PC-3 (cell line): Measurements from ENCODE around the gene SH3RF1. TPM values are rescaled to one million over a fixed set of nuclear protein-coding genes. Genes with fewer than 3 reads are reported as not detected.
A peak's percentile ranks its signal among the peaks of the same experiment; 100 is the strongest.

Source experiments
- ATAC-seq: fragments of 200-7000 bp; cut with Tn5 transposase; 2 replicates; pipeline ENCODE4 v1.9.1; 2020; ENCODE audit warnings: mild to moderate bottlenecking, moderate library complexity
- BruUV-seq: library from RNA; stranded (reverse); fragments of 400-500 nt; replicated peaks from 2 replicates; lab custom pipeline; 2021; lab: Mats Ljungman, UMichigan
- CTCF ChIA-PET: fragments of 300-600 bp; sonication (Branson Sonifier 250); formaldehyde crosslinking; loops from one replicate; lab custom pipeline; 2022; ENCODE audit warnings: antibody characterized with exemption; lab: Charles Lee
- POLR2A ChIA-PET: fragments of 300-600 bp; sonication (Branson Sonifier 250); formaldehyde crosslinking; loops from one replicate; lab custom pipeline; 2022; ENCODE audit warnings: antibody characterized with exemption; ENCODE audit not compliant: unreplicated experiment; lab: Charles Lee
- DNase-seq: peaks from one replicate; pipeline ENCODE4 v3.0.0-alpha.2; 2015
- H2AFZ ChIP-seq: fragments of 300-600 bp; sonication (generic); 2 replicates; pipeline ENCODE4 v1.6.0; 2016; ENCODE audit warnings: antibody characterized with exemption, low read length
- H3F3A ChIP-seq: fragments of 300-600 bp; sonication (generic); one replicate; pipeline ENCODE4 v1.6.0; 2017; ENCODE audit warnings: antibody characterized with exemption, low read length, control low read depth, mild to moderate bottlenecking; ENCODE audit not compliant: unreplicated experiment
- H3K27ac ChIP-seq: fragments of 300-600 bp; sonication (generic); 2 replicates; pipeline ENCODE4 v1.5.1; 2016; ENCODE audit warnings: mild to moderate bottlenecking, low read length
- H3K27me3 ChIP-seq: fragments of 300-600 bp; sonication (generic); 2 replicates; pipeline ENCODE4 v1.6.1; 2016; ENCODE audit warnings: low read length, mixed read lengths
- H3K36me3 ChIP-seq: fragments of 300-600 bp; sonication (generic); 2 replicates; pipeline ENCODE4 v1.6.1; 2016; ENCODE audit warnings: low read depth, mixed run types, low read length, mixed read lengths
- H3K4me1 ChIP-seq: fragments of 300-600 bp; sonication (generic); 2 replicates; pipeline ENCODE4 v1.5.1; 2016; ENCODE audit warnings: low read length; ENCODE audit not compliant: insufficient read depth
- H3K4me2 ChIP-seq: fragments of 300-600 bp; sonication (generic); 2 replicates; pipeline ENCODE4 v1.6.0; 2016; ENCODE audit warnings: low read length
- H3K4me3 ChIP-seq: fragments of 300-600 bp; sonication (generic); 2 replicates; pipeline ENCODE4 v1.5.1; 2016; ENCODE audit warnings: mild to moderate bottlenecking, low read length, mixed read lengths
- H3K79me2 ChIP-seq: fragments of 300-600 bp; sonication (generic); 2 replicates; pipeline ENCODE4 v1.6.1; 2017; ENCODE audit warnings: low read length, mixed read lengths
- H3K9ac ChIP-seq: fragments of 300-600 bp; sonication (generic); 2 replicates; pipeline ENCODE4 v1.6.0; 2016; ENCODE audit warnings: mild to moderate bottlenecking, low read length
- H3K9me2 ChIP-seq: fragments of 300-600 bp; sonication (generic); replicated peaks from 2 replicates; pipeline ENCODE4 v1.6.1; 2016; ENCODE audit warnings: mixed run types, low read length, mixed read lengths
- H3K9me3 ChIP-seq: fragments of 300-600 bp; sonication (generic); 2 replicates; pipeline ENCODE4 v1.6.1; 2016; ENCODE audit warnings: low read length, mixed read lengths
- H4K20me1 ChIP-seq: fragments of 300-600 bp; sonication (generic); 2 replicates; pipeline ENCODE4 v1.6.1; 2016; ENCODE audit warnings: low read length, mixed read lengths
- CTCF ChIP-seq: fragments of 300-600 bp; sonication (generic); conservative IDR thresholded peaks from 2 replicates; pipeline ENCODE4 v1.5.1; 2017; ENCODE audit warnings: antibody characterized with exemption, low read depth, mild to moderate bottlenecking, low read length
- EZH2 ChIP-seq: fragments of 300-600 bp; sonication (generic); IDR thresholded peaks from one replicate; pipeline ENCODE4 v1.6.1; 2017; ENCODE audit warnings: antibody characterized with exemption, mild to moderate bottlenecking, low read length; ENCODE audit not compliant: unreplicated experiment
- EZH2phosphoT487 ChIP-seq: fragments of 300-600 bp; sonication (generic); IDR thresholded peaks from 2 replicates; pipeline ENCODE4 v1.6.1; 2018; ENCODE audit warnings: mild to moderate bottlenecking, antibody characterized with exemption, low read length, borderline replicate concordance
- intact Hi-C: fragments of 100-400 bp; cut with micrococcal nuclease; formaldehyde crosslinking; loops from 2 replicates; pipeline ENCODE4 v1.9.0; 2023
- total RNA-seq: library from RNA; depleted of rRNA; stranded (reverse); fragments of >200 nt; gene quantifications from 2 replicates; pipeline ENCODE4 v1.2.3, GENCODE V29; 2014

SH3RF1 gene
- total RNA-seq, 1 experiment from 2014 or later: 21.0 TPM

GRCh38 chr4:169252339-169253112 is 18.2 kb downstream of the SH3RF1 start:
- ATAC-seq (no peak), DNase-seq (no peak)
- Histone ChIP-seq H3K27me3 (no peaks in the 10 kb centered on the region), H3K27ac (peak overlapping the region; percentile 86), H3K36me3 (no peaks in the 10 kb centered on the region), H3K4me3 (peak overlapping the region; percentile 38; the same call in 1 of the 2 replicates), H3K9ac (peak overlapping the region; percentile 17; the same call in 1 of the 2 replicates), H3K9me2 (no peaks in the 10 kb centered on the region), H4K20me1 (no peaks in the 10 kb centered on the region), H3K4me1 (peaks cover 83% of the 10 kb centered on the region), H3K4me2 (peak overlapping the region; percentile 71), H3K79me2 (peaks cover 98% of the 10 kb centered on the region), H3F3A (peaks cover 8% of the 10 kb centered on the region), H3K9me3 (no peaks in the 10 kb centered on the region), H2AFZ (no peak overlapping the region)
- ChIA-PET POLR2A (no interaction called here), CTCF (no interaction called here)
- no TSS peak for BruUV-seq
- TF ChIP-seq CTCF (no peak), EZH2 (no peak), EZH2phosphoT487 (no peak)
- intact Hi-C loops: no loop called here

GRCh38 chr4:169251291-169252235 is 19.2 kb downstream of the SH3RF1 start:
- Histone ChIP-seq H3K4me2 (peak overlapping the region; percentile 71), H3K27ac (peak overlapping the region; percentile 86), H3F3A (peaks cover 5% of the 10 kb centered on the region), H3K9me3 (no peaks in the 10 kb centered on the region), H4K20me1 (no peaks in the 10 kb centered on the region), H2AFZ (no peak overlapping the region), H3K79me2 (peaks cover 98% of the 10 kb centered on the region), H3K36me3 (no peaks in the 10 kb centered on the region), H3K4me3 (peak overlapping the region; percentile 38), H3K9me2 (no peaks in the 10 kb centered on the region), H3K9ac (peak overlapping the region; percentile 17; the same call in 1 of the 2 replicates), H3K4me1 (peaks cover 74% of the 10 kb centered on the region), H3K27me3 (no peaks in the 10 kb centered on the region)
- TSS peak; percentile 81 for BruUV-seq
- ChIA-PET POLR2A (interaction anchor here (0.7 kb wide), 1 partner anchor 17 kb away, joined by 6 read pairs; no protein-coding TSS in a partner anchor), CTCF (interaction anchor here (0.5 kb wide), 1 partner anchor 147 kb away, joined by 4 read pairs; no protein-coding TSS in a partner anchor)
- DNase-seq (peak; percentile 91), ATAC-seq (peak; percentile 60)
- TF ChIP-seq CTCF (no peak), EZH2phosphoT487 (no peak), EZH2 (no peak)
- intact Hi-C loops: loop anchor here (1.0 kb wide), 1 partner anchor 18 kb away; no protein-coding TSS in a partner anchor
